HCT116 (cell line): ENCODE data around the gene TCF7L2.

Source experiments
- CTCF ChIP-seq, 3 experiments: fragments of 200-600 bp in 1 of 3; sonication (generic) in 1 of 3; IDR thresholded peaks in 2 of 3; conservative IDR thresholded peaks in 1 of 3; 2 replicates each; pipeline ENCODE4 v1.5.1; 2012 to 2017; ENCODE audit warnings: low read depth in 2 of 3, low read length in 2 of 3, antibody characterized with exemption in 1 of 3, borderline replicate concordance in 1 of 3, control low read depth in 1 of 3, mild to moderate bottlenecking in 1 of 3, mixed read lengths in 1 of 3, mixed run types in 1 of 3, moderate library complexity in 1 of 3; ENCODE audit not compliant: insufficient read depth in 1 of 3
- EZH2 ChIP-seq: fragments of 200-600 bp; sonication (generic); IDR thresholded peaks from 2 replicates; pipeline ENCODE4 v1.6.1; 2017; ENCODE audit warnings: antibody characterized with exemption, mixed run types
- FOSL1 ChIP-seq: IDR thresholded peaks from 2 replicates; pipeline ENCODE4 v1.6.1; 2012; ENCODE audit warnings: low read depth
- POLR2A ChIP-seq: IDR thresholded peaks from 2 replicates; pipeline ENCODE4 v1.7.0; 2011; ENCODE audit warnings: borderline replicate concordance; ENCODE audit not compliant: insufficient read depth, insufficient read length; ENCODE audit errors: extremely low read depth
- POLR2AphosphoS5 ChIP-seq: IDR thresholded peaks from 2 replicates; pipeline ENCODE4 v1.6.1; 2011; ENCODE audit warnings: mild to moderate bottlenecking, low read depth, low read length, moderate library complexity
- ZBTB33 ChIP-seq: IDR thresholded peaks from 2 replicates; pipeline ENCODE4 v1.6.1; 2011; ENCODE audit warnings: mild to moderate bottlenecking, low read length, moderate library complexity; ENCODE audit not compliant: insufficient replicate concordance; ENCODE audit errors: extremely low read depth
- ZFX ChIP-seq: fragments of 450-650 bp; IDR thresholded peaks from 2 replicates; pipeline ENCODE4 v1.6.1; 2017

GRCh38 chr10:113159563-113159962 is 209.5 kb downstream of the TCF7L2 start:
- TF ChIP-seq CTCF (IDR thresholded peaks at IDR 0.05 in 2 of 3, conservative IDR thresholded peaks at IDR 0.05 in 1 of 3; ENCODE audit: borderline replicate concordance in 1 of 3, insufficient read depth in 1 of 3, low read depth in 2 of 3, low read length in 2 of 3) (no peak), POLR2AphosphoS5 (no peak), ZBTB33 (no peak), ZFX (no peak), FOSL1 (no peak), EZH2 (no peak), POLR2A (no peak)
